HG03571 (cell line): ENCODE measurements around the gene TAS2R31.

Source experiments
- ATAC-seq: cut with Tn5 transposase; IDR thresholded peaks from one replicate; pipeline ENCODE4 v1.9.1; 2021; ENCODE audit not compliant: unreplicated experiment

The TAS2R31 gene

DNA sequence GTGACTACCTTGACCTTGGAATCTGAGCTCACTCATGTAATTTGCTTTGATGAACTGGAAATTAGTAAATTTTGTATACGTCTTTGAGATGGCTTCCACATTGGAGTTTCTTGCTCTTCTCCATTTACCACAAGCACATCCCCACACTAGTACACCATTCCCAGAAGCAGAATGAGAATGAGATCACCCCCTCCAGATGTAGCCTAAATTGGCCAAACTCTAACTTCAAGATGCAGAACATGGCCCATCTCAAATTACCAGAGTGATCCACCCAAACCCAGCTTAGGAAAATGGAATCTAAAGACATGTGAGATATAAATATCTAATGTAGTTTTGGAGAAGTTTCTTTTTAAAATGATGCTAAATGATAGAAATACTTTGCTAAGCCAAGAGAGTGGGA is 23.6 kb downstream of the TAS2R31 start:
- no peak for ATAC-seq

DNA sequence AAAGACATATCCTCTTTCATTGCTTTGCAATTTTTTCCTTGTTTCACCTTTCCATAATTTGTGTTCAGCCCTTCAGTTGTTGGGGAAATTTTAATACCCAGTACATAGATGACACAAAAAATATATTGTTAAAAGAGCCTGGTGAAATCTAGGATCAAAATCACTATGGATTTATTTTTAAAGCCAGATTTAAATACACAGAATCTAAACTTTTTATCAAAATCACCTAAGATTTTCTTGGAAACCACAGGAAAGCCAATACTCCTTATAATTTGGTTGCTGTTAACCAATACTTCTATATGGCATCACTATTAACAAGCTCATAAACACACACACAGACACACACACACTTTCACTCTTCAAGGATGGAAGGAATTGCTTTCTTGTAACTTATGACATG is 33.0 kb downstream of the TAS2R31 start, which contains the start of gene TAS2R20:
Gene TAS2R20, minus strand, starts transcription at position 101 of the 400 bp plus-strand sequence. CDS start 429 bp downstream, outside the sequence.
- no peak for ATAC-seq

DNA sequence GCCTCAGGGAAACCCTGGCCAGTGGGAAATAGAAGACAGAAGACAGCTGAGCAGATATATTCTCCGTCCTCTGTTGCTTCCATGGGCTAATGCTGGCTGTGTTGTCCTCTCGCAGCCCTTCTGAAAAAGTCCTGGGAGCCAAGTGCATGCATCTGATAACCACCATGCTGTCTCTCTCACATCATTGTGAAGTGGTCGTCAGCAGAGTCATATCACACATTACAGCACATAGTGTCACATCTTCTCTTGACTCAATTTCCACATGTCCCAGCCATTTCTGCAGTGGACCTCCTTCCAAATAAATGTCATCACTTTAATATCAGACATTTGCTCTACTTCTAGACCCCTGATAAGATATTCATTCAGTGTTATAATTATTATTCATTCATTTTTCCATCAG is 36.9 kb downstream of the TAS2R31 start:
- no peak for ATAC-seq

DNA sequence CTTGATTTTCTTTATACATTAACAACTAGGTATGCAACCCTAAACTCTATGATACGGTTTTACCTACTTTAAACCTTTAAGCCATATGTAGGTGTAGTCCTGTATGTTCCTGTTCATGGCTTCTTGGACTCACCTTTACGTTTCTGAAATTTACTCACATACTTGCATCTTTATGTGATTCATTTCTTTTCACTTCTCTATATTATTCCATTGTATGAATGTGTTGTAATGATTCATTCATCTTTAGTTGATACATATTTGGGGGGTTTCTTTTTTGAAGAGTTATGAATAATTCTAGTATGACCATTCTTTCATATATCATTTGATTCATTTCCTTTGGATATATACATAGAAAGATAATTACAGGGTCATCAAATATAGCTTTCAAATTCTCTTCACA is 42.1 kb downstream of the TAS2R31 start:
- ATAC-seq = no peak

DNA sequence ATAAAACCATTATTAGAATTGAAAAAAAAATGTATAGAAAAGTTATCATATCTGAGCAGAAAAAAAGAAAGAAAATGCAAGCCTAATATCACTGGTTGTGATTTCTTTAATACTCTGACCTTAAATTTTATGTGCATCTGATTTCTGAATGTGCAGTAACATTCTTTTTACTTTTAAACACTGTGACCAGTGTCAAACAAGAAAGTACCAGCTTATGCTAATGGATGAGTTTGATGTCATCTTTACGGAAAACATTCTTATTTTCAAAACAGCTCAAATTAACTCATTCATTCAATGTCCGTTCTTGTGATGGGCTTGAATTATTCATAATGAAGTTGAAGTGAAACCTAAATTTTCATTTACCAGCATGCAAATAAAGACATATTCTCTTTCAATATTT is 44.4 kb downstream of the TAS2R31 start, which contains the start of gene TAS2R50:
Gene TAS2R50, minus strand, starts transcription at position 101 of the 400 bp plus-strand sequence. Its CDS starts 52 bp downstream, at position 49.
- no peak for ATAC-seq

DNA sequence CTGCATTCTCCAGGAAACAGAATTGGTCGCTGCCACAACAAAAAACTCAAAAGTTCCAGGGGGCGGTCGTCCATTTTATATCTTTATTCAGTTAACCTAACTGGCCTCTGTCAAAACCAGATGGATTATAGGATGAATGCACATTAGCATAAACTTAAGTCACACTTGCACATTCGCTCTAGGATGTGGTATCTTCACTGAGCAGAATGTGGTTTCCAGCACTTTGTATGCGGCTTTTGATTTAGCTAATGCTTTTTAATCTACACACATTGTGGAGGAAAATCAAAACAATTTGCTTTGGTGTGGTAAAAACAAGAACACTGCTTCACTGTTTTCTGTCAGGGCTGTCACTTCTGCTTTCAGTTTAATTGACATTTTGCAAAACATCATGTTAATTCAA is 49.0 kb downstream of the TAS2R31 start:
- no peak for ATAC-seq
